Gastrocnemius medialis (tissue), 4 donors: ENCODE results near the gene FRMD5. TPM values are rescaled to one million over a fixed set of nuclear protein-coding genes. Genes with fewer than 3 reads are reported as not detected.

Source experiments
- ATAC-seq, 2 donors: fragments of 150-250 bp; one replicate each; pipeline ENCODE4 v1.9.1; 2016
- DNase-seq, 2 donors: peaks; one replicate each; pipeline ENCODE4 v3.0.0-alpha.2; 2019
- H3K27ac ChIP-seq, 4 donors: fragments of 200-600 bp; sonication (generic); 1 replicate in 1 of 4; 2 replicates in 3 of 4; pipeline ENCODE4 v1.5.1; 2016 to 2018; ENCODE audit warnings: mild to moderate bottlenecking in 2 of 4, moderate library complexity in 1 of 4
- H3K27me3 ChIP-seq, 3 donors: fragments of 200-600 bp; sonication (generic) in 2 of 3; 1 replicate in 1 of 3; 2 replicates in 2 of 3; pipeline versions ENCODE4 v1.5.1 to v1.6.0; 2016 to 2019; ENCODE audit warnings: mild to moderate bottlenecking in 1 of 3, moderate library complexity in 1 of 3
- H3K36me3 ChIP-seq, 2 donors: fragments of 200-600 bp; sonication (generic) in 1 of 2; one replicate each; pipeline ENCODE4 v1.5.1; 2017 to 2018
- H3K4me1 ChIP-seq, 2 donors: fragments of 200-600 bp; sonication (generic) in 1 of 2; one replicate each; pipeline ENCODE4 v1.5.1; 2016 to 2017; ENCODE audit warnings: mild to moderate bottlenecking in 2 of 2
- H3K4me3 ChIP-seq, 4 donors: fragments of 200-600 bp; sonication (generic) in 3 of 4; 1 replicate in 1 of 4; 2 replicates in 3 of 4; pipeline ENCODE4 v1.5.1; 2016 to 2019; ENCODE audit warnings: mild to moderate bottlenecking in 2 of 4
- H3K9me3 ChIP-seq, 3 donors: fragments of 200-600 bp; sonication (generic) in 2 of 3; 1 replicate in 1 of 3; 2 replicates in 2 of 3; pipeline ENCODE4 v1.5.1; 2016 to 2019
- POLR2A ChIP-seq, 2 donors: fragments of 450-650 bp; IDR thresholded peaks; one replicate each; pipeline ENCODE4 v1.6.1; 2017; ENCODE audit warnings: antibody characterized with exemption in 2 of 2, mild to moderate bottlenecking in 2 of 2, moderate library complexity in 2 of 2
- in situ Hi-C, 4 donors: fragments of 200-750 bp; cut with MboI; loops; one replicate each; pipeline versions ENCODE4 v1.15.0 to v1.8.0; 2017; ENCODE audit warnings: low sequenced_read_pairs in 4 of 4
- intact Hi-C: fragments of 100-400 bp; cut with DNase I; formaldehyde crosslinking; loops from one replicate; pipeline ENCODE4 v1.15.1; 2023; ENCODE audit warnings: low total_unique reads
- total RNA-seq, 4 donors: library from RNA; depleted of rRNA; stranded (reverse); fragments of >200 nt; gene quantifications; one replicate each; pipeline versions ENCODE4 v1.1.0 to v1.2.3, GENCODE V29; 2016
- TF ChIP-seq, protein P1 (sequence below), 5 experiments: fragments of 450-650 bp in 3 of 5; fragments of 200-600 bp in 2 of 5; sonication (generic) in 2 of 5; IDR thresholded peaks in 4 of 5; conservative IDR thresholded peaks in 1 of 5; 1 replicate in 4 of 5; 2 replicates in 1 of 5; pipeline ENCODE4 v1.5.1; 2016 to 2019; ENCODE audit warnings: antibody characterized with exemption in 5 of 5, mild to moderate bottlenecking in 3 of 5, moderate library complexity in 3 of 5

Gene FRMD5
- total RNA-seq, 4 donors from 2014 or later: 0.04 TPM; not detected in 3

DNA sequence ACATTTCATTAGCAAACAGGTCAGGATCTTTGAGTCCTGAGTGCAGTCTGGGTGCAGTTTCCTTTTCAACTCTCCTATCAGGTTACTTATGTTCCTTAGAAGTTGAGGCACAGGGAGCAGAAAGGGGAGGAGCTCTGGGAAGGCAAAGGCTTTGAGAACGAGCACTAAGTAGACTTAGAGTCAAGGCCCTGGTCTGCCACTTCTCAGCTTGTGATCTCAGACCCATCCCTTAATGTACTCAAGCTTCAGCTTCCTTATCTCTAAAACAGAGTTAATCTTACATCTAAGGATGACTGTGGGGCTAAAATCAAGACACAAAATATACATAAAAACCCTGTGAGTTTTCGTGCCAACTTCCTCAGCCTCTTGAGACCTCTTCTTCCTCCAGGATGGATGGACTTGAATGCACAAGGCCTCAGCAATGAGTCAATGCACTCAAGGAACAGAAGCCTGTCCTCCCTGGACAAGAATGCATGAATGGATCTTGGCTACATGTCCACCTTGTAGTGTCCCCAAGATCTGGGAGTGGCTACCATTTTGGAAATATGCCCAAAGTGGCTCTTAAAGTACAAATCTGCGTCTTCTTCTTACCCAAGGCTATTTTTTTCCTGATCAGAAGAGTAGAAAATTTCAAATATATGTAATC is 263.2 kb downstream of the FRMD5 start:
- H3K27me3 ChIP-seq: no peaks in the 10 kb centered on the region
- ATAC-seq (no peak), DNase-seq (no peak)
- no peak overlapping the region for H3K4me3 ChIP-seq
- H3K9me3 ChIP-seq: no peaks in the 10 kb centered on the region
- no peak for TF ChIP-seq POLR2A (IDR thresholded peaks at IDR 0.05)
- TF ChIP-seq, protein P1, sequence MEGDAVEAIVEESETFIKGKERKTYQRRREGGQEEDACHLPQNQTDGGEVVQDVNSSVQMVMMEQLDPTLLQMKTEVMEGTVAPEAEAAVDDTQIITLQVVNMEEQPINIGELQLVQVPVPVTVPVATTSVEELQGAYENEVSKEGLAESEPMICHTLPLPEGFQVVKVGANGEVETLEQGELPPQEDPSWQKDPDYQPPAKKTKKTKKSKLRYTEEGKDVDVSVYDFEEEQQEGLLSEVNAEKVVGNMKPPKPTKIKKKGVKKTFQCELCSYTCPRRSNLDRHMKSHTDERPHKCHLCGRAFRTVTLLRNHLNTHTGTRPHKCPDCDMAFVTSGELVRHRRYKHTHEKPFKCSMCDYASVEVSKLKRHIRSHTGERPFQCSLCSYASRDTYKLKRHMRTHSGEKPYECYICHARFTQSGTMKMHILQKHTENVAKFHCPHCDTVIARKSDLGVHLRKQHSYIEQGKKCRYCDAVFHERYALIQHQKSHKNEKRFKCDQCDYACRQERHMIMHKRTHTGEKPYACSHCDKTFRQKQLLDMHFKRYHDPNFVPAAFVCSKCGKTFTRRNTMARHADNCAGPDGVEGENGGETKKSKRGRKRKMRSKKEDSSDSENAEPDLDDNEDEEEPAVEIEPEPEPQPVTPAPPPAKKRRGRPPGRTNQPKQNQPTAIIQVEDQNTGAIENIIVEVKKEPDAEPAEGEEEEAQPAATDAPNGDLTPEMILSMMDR (IDR thresholded peaks at IDR 0.05 in 4 of 5, conservative IDR thresholded peaks at IDR 0.05 in 1 of 5): no peak
- H3K27ac ChIP-seq: no peak overlapping the region
- in situ Hi-C loops (no loop called here), intact Hi-C loops (no loop called here)
- H3K36me3 ChIP-seq: no peaks in the 10 kb centered on the region
- no peaks in the 10 kb centered on the region for H3K4me1 ChIP-seq

DNA sequence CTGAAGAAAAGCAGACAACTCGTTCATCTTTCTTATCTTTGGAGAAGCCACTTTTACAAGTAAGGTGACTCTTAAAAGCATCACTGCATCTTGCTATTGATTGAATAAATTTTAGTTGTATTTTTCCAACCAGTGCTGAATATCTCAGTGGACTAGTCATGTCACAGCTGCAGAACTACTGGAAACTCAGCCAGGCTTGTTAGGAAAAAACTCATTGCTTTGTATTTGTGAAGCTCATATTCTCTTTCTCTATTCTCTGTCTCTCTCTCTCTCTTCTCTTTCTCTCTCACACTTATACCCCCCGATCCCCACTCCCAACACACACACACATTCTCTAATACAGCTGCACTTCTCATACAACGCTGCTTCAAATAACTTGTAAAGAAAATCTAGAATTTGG is 264.0 kb downstream of the FRMD5 start:
- Histone ChIP-seq H3K9me3 (no peaks in the 10 kb centered on the region), H3K4me1 (no peaks in the 10 kb centered on the region), H3K27me3 (no peaks in the 10 kb centered on the region), H3K36me3 (no peaks in the 10 kb centered on the region), H3K4me3 (no peak overlapping the region), H3K27ac (no peak overlapping the region)
- intact Hi-C loops (no loop called here), in situ Hi-C loops (no loop called here)
- ATAC-seq (no peak), DNase-seq (no peak)
- TF ChIP-seq, protein P1 (IDR thresholded peaks at IDR 0.05 in 4 of 5, conservative IDR thresholded peaks at IDR 0.05 in 1 of 5): no peak
- TF ChIP-seq POLR2A (IDR thresholded peaks at IDR 0.05): no peak

DNA sequence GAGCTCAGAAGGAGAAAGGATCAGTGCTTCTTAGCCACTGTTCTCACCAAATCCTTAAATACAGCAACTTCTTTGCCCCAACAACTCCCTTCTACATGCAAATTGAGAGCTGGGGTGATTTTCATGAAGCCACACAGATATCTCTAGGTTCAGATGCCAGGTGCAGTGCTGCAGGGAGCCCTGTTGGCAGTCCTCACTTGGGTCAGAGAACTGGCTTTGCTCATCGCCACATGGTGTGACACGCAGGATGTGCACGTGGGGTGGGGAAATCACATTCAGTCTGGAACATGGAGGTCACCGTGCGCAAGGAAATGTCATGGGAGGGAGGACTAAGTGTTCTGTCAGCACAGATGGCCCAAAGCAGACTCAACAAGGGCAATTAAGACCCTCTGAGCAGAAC is 264.5 kb downstream of the FRMD5 start:
- intact Hi-C loops: no loop called here
- Histone ChIP-seq H3K4me3 (no peak overlapping the region), H3K27me3 (no peaks in the 10 kb centered on the region), H3K9me3 (no peaks in the 10 kb centered on the region), H3K27ac (no peak overlapping the region), H3K4me1 (no peaks in the 10 kb centered on the region), H3K36me3 (no peaks in the 10 kb centered on the region)
- in situ Hi-C loops: no loop called here
- DNase-seq: no peak
- TF ChIP-seq POLR2A (IDR thresholded peaks at IDR 0.05): no peak
- TF ChIP-seq, protein P1 (IDR thresholded peaks at IDR 0.05 in 4 of 5, conservative IDR thresholded peaks at IDR 0.05 in 1 of 5): no peak
- no peak for ATAC-seq

DNA sequence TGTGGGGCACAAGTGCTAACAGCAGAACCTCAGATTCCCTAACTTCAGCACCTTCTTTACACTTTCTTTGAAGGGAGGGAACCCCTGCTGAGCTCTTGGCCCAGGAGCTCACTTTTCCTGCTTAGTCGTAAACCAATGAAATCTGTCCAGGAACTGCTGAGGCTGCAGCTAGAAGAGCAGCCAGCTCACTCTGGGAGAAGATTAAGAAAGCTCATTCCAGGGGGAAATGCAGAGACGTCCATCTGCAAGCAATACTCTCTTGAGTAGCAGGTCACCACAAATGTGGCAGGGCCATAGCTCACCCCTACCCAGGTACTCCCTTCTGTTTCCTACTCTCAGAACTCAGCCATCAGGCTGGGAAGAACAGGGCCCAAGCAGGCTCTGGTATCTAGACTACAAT is 265.0 kb downstream of the FRMD5 start:
- in situ Hi-C loops (no loop called here), intact Hi-C loops (no loop called here)
- no peaks in the 10 kb centered on the region for H3K36me3 ChIP-seq
- no peak overlapping the region for H3K4me3 ChIP-seq
- no peak for TF ChIP-seq POLR2A (IDR thresholded peaks at IDR 0.05)
- TF ChIP-seq, protein P1 (IDR thresholded peaks at IDR 0.05 in 4 of 5, conservative IDR thresholded peaks at IDR 0.05 in 1 of 5): no peak
- H3K27ac ChIP-seq: no peak overlapping the region
- H3K9me3 ChIP-seq: no peaks in the 10 kb centered on the region
- no peak for ATAC-seq
- DNase-seq: no peak
- no peaks in the 10 kb centered on the region for H3K4me1 ChIP-seq
- no peaks in the 10 kb centered on the region for H3K27me3 ChIP-seq

DNA sequence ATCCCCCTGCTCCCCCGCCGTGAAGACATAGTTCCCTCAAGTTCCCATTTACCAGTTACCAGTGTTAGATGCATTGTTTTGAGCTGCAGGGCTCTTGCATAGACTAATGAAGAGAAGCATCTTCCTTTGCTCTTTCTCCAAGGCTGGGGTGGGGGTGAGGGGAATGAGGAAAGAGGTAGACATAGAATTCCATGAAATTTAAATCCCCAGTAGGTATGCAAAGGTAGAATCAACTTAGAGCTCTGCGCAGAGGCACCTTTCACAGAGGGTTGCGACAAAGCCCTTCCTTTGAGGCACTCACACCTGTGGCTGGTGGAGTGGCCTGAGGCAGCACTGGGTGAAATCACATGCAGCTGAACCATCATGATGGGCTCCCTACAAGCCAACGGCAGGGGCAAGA is 266.9 kb downstream of the FRMD5 start:
- ATAC-seq (no peak), DNase-seq (no peak)
- no peaks in the 10 kb centered on the region for H3K4me1 ChIP-seq
- TF ChIP-seq, protein P1 (IDR thresholded peaks at IDR 0.05 in 4 of 5, conservative IDR thresholded peaks at IDR 0.05 in 1 of 5): no peak
- TF ChIP-seq POLR2A (IDR thresholded peaks at IDR 0.05): no peak
- H3K27ac ChIP-seq: no peak overlapping the region
- H3K4me3 ChIP-seq: no peak overlapping the region
- in situ Hi-C loops: no loop called here
- H3K9me3 ChIP-seq: no peaks in the 10 kb centered on the region
- no peaks in the 10 kb centered on the region for H3K36me3 ChIP-seq
- no peaks in the 10 kb centered on the region for H3K27me3 ChIP-seq
- intact Hi-C loops: no loop called here
